HL-60 (cell line): ENCODE measurements around the gene TRIB2.

ENCODE experiments used
- DNase-seq, 2 experiments: peaks; one replicate each; pipeline ENCODE4 v3.0.0-alpha.2; 2010 to 2020; ENCODE audit warnings: low read depth in 1 of 2, low spot score in 1 of 2
- H3K27ac ChIP-seq: fragments of 250-450 bp; sonication (Bioruptor Pico); replicated peaks from 2 replicates; pipeline ENCODE4 v1.5.1; 2020; ENCODE audit warnings: mild to moderate bottlenecking, moderate library complexity
- H3K27me3 ChIP-seq: fragments of 250-450 bp; sonication (Bioruptor Pico); 2 replicates; pipeline ENCODE4 v1.5.1; 2021; ENCODE audit warnings: mild to moderate bottlenecking, moderate library complexity; ENCODE audit not compliant: insufficient read depth, poor library complexity, severe bottlenecking
- H3K4me3 ChIP-seq: replicated peaks from 2 replicates; pipeline ENCODE4 v1.5.1; 2011; ENCODE audit warnings: mild to moderate bottlenecking, control low read depth, low read length; ENCODE audit not compliant: insufficient read depth
- GABPA ChIP-seq: IDR thresholded peaks from 2 replicates; pipeline ENCODE4 v1.6.1; 2012; ENCODE audit warnings: low read depth
- POLR2AphosphoS5 ChIP-seq: IDR thresholded peaks from 2 replicates; pipeline ENCODE4 v1.6.1; 2012; ENCODE audit warnings: low read depth
- SPI1 ChIP-seq: IDR thresholded peaks from 2 replicates; pipeline ENCODE4 v1.6.1; 2012; ENCODE audit warnings: low read depth, mild to moderate bottlenecking, borderline replicate concordance
- TF ChIP-seq, protein P1 (sequence below): IDR thresholded peaks from one replicate; pipeline ENCODE4 v1.5.1; 2011; ENCODE audit warnings: low read length, control low read depth, inconsistent platforms; ENCODE audit not compliant: insufficient read depth
- TF ChIP-seq, protein P2 (sequence below): IDR thresholded peaks from 2 replicates; pipeline ENCODE4 v1.6.1; 2012; ENCODE audit warnings: low read depth; ENCODE audit not compliant: insufficient replicate concordance

Gene TRIB2

DNA sequence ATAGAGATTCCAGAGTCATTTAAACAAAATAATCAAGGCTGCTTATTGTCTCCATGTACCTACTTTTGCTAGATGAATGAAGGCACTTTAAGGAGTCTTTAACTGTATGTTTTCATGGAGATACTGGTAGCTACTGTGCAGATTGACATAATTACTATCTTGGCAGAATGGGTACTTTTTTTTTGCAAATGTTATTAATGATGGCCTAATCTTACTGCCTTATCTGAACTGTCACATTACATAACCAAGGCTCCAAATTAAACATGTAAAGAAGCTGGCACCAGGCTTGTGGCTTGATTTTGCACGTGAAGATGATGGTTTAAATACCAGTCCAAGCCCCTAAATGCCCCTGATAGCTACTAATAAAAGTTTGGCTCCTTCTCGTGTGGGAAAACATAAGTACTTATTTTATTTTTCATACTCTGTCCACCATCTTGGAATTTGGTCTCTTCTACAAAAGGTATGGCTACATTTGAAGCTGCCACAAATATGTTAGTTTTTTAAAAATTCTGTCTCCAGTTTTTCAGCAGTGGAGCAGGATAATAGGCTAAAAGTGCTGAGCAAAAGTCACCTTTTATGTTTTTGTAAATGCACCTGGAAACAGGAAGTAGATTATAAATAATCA, 4.1 kb downstream of the TRIB2 start:
- no peak overlapping the region for H3K4me3 ChIP-seq
- TF ChIP-seq, protein P1, sequence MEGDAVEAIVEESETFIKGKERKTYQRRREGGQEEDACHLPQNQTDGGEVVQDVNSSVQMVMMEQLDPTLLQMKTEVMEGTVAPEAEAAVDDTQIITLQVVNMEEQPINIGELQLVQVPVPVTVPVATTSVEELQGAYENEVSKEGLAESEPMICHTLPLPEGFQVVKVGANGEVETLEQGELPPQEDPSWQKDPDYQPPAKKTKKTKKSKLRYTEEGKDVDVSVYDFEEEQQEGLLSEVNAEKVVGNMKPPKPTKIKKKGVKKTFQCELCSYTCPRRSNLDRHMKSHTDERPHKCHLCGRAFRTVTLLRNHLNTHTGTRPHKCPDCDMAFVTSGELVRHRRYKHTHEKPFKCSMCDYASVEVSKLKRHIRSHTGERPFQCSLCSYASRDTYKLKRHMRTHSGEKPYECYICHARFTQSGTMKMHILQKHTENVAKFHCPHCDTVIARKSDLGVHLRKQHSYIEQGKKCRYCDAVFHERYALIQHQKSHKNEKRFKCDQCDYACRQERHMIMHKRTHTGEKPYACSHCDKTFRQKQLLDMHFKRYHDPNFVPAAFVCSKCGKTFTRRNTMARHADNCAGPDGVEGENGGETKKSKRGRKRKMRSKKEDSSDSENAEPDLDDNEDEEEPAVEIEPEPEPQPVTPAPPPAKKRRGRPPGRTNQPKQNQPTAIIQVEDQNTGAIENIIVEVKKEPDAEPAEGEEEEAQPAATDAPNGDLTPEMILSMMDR, result no peak
- no peak for TF ChIP-seq GABPA
- TF ChIP-seq SPI1, result no peak
- TF ChIP-seq, protein P2, sequence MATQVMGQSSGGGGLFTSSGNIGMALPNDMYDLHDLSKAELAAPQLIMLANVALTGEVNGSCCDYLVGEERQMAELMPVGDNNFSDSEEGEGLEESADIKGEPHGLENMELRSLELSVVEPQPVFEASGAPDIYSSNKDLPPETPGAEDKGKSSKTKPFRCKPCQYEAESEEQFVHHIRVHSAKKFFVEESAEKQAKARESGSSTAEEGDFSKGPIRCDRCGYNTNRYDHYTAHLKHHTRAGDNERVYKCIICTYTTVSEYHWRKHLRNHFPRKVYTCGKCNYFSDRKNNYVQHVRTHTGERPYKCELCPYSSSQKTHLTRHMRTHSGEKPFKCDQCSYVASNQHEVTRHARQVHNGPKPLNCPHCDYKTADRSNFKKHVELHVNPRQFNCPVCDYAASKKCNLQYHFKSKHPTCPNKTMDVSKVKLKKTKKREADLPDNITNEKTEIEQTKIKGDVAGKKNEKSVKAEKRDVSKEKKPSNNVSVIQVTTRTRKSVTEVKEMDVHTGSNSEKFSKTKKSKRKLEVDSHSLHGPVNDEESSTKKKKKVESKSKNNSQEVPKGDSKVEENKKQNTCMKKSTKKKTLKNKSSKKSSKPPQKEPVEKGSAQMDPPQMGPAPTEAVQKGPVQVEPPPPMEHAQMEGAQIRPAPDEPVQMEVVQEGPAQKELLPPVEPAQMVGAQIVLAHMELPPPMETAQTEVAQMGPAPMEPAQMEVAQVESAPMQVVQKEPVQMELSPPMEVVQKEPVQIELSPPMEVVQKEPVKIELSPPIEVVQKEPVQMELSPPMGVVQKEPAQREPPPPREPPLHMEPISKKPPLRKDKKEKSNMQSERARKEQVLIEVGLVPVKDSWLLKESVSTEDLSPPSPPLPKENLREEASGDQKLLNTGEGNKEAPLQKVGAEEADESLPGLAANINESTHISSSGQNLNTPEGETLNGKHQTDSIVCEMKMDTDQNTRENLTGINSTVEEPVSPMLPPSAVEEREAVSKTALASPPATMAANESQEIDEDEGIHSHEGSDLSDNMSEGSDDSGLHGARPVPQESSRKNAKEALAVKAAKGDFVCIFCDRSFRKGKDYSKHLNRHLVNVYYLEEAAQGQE, result no peak
- TF ChIP-seq POLR2AphosphoS5, result no peak

DNA sequence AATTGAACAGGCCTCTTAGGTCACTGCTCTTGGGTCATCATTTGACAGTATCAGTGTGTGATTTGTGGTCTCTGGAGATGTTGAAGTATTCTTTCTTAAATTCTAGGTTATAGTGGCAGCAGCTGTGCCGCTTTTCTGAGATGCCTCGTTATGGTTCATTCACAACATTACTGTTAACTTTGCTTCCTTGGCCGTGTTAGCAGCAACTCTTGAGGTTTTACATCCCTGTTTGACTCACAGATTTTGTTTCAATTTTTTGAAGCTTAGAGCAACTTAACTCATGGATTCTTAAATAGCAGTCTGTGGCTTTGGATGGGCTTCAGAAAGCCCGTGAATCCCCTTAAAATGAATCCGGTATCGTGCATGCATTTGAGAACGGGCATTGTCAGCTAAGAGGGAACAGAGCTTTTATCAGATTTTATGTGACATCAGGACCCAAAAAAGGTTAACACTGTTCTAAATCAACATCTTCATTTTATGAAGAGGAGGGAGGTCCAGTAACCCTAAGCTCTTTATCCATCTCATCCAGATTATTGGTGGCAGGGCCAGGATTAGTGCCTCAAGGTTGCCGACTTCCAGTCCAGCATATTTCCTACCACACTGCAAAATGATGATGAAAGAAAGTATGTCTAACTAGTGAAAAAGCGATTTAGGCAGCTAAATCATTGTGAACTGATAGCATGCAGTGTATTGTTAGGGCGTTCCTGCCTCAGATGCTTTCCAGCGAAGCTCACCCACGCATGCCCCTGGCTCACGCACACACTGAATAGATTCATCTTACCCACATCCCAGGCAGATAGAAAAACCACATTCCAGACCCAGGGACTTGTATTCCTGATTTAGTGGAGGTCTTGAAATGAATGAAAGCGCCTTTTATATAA, 5.1 kb downstream of the TRIB2 start:
- Histone ChIP-seq H3K27ac (no peak overlapping the region), H3K4me3 (no peak overlapping the region), H3K27me3 (peaks cover 26% of the 10 kb centered on the region)
- TF ChIP-seq SPI1 (no peak), POLR2AphosphoS5 (no peak)
- no peak for DNase-seq

More for the DNA sequence above, 4.1 kb downstream of the TRIB2 start:
- Histone ChIP-seq H3K27ac (no peak overlapping the region), H3K27me3 (peaks cover 26% of the 10 kb centered on the region)
- DNase-seq, result no peak

DNA sequence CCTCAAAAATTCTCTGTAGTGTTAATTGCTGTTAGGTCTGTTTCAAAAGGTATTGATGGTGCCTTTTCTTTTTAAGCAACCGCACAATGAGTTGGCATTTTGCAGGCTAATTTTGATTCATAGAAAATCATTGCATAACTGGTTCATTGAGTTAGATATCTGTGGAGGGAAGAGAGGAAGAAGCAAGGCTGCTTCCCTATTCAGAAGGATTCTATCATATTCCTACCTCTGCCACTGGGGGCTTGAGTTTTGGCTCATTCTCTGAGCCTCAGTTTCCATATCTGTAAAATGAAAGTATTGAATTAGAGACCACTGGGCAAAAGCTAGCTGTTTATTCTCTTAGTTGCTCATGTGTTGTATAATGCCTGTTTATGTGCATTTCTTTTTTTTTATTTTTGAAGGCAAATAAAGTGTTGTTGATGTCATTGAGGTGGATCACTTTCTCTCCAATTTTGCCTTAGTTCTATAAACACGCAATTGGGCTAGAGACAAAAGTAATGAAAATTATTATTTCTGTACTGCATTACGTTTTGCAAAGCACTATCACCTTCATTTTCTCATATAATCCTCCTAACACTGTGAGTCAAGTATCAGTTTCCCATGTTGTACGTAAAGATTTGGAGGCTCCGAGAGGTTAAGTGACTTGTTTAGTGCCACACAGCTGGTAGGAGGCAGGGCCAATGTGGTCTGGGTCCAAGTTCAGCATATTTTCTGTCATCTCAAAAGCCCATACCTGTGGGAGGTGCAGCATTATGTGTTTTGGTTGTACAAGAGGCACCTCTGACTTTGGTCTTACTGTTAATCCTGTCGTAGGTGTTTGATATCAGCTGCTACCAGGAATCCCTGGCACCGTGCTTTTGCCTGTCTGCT, 5.9 kb downstream of the TRIB2 start:
- Histone ChIP-seq H3K27me3 (peaks cover 25% of the 10 kb centered on the region), H3K4me3 (no peak overlapping the region), H3K27ac (no peak overlapping the region)
- TF ChIP-seq, protein P1, result peak; percentile 3
- TF ChIP-seq GABPA, result no peak
- no peak for TF ChIP-seq POLR2AphosphoS5
- TF ChIP-seq, protein P2, result no peak
- TF ChIP-seq SPI1, result peak; percentile 26; the same call in 1 of the 2 replicates
- DNase-seq, result peak; percentile 35 to 77
